Measurements from ENCODE around the gene XPR1. TPM values are rescaled to one million over a fixed set of nuclear protein-coding genes. Genes with fewer than 3 reads are reported as not detected.
A peak's percentile ranks its signal among the peaks of the same experiment; 100 is the strongest.

Gene XPR1
- total and polyA plus RNA-seq, 2 donors (not counting 3 experiments of a cell fraction or from before 2014, with no cell fraction given) = 23.9 to 26.7 TPM

DNA sequence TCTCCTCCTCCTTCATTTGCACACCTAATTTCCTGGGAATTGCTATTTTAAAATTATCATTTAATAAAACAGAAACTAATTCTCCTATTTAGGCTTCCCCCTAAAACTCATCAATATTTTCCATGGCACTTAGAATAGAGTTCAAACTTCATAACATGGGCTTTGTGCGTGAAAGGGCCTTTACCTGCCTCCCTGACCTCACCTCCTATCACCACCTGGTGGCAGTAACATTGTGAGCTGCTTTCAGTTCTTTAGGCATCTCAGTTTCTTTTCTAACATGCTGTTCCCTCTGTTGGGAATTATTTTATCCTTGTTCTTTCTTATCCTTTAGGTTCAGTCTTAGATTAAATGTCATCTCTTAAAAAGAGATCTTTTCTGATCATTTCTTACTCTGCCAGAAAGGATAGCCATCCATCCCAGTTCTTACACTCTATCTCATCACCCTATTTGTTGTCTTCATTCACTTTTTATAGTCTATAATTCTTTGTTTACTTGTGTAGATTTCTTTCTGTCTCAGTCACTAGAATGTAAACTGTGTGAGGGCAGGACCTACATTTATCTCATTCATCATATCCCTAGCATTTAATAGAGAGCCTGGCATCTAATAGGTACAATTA is 147.1 kb downstream of the XPR1 start:
- H3K4me1 ChIP-seq (ENCODE audit: control insufficient read depth, extremely low read depth, insufficient read depth, low read length) = peaks cover under 1% of the 10 kb centered on the region
- H3K79me2 ChIP-seq (ENCODE audit: control insufficient read depth, insufficient read depth, low read length) = no peaks in the 10 kb centered on the region
- intact Hi-C loops (cut with micrococcal nuclease) (loop anchor here (5.0 kb wide), 1 partner anchor 83 kb away; no protein-coding TSS in a partner anchor), dilution Hi-C loops (cut with MboI; ENCODE audit: extremely low pct_ligation_motif_present, low sequenced_read_pairs) (no loop called here)
- no peaks in the 10 kb centered on the region for H3K9me1 ChIP-seq (replicated peaks; ENCODE audit: control insufficient read depth, extremely low read depth, insufficient read depth, low read length)
- H3K4me2 ChIP-seq (ENCODE audit: insufficient read depth, low read length) = no peak overlapping the region
- TF ChIP-seq, protein P1, sequence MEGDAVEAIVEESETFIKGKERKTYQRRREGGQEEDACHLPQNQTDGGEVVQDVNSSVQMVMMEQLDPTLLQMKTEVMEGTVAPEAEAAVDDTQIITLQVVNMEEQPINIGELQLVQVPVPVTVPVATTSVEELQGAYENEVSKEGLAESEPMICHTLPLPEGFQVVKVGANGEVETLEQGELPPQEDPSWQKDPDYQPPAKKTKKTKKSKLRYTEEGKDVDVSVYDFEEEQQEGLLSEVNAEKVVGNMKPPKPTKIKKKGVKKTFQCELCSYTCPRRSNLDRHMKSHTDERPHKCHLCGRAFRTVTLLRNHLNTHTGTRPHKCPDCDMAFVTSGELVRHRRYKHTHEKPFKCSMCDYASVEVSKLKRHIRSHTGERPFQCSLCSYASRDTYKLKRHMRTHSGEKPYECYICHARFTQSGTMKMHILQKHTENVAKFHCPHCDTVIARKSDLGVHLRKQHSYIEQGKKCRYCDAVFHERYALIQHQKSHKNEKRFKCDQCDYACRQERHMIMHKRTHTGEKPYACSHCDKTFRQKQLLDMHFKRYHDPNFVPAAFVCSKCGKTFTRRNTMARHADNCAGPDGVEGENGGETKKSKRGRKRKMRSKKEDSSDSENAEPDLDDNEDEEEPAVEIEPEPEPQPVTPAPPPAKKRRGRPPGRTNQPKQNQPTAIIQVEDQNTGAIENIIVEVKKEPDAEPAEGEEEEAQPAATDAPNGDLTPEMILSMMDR (IDR thresholded peaks at IDR 0.05; ENCODE audit: extremely low read depth in 1 of 2, insufficient read depth in 1 of 2, low read depth in 1 of 2, low read length in 2 of 2) = peak; percentile 15
- no peak for TF ChIP-seq POLR2AphosphoS5 (IDR thresholded peaks at IDR 0.05; ENCODE audit: insufficient read depth, low read depth, low read length)
- CTCF ChIA-PET = interaction anchor here (0.7 to 2.2 kb wide), 7 partner anchors 8 to 147 kb away, joined by 3 to 9 read pairs (median 3); partner anchors contain the start of gene XPR1
- H3K36me3 ChIP-seq (ENCODE audit: control insufficient read depth in 2 of 2, extremely low read depth in 1 of 2, insufficient read depth in 2 of 2, low read length in 2 of 2) = no peaks in the 10 kb centered on the region
- no peaks in the 10 kb centered on the region for H3K9me3 ChIP-seq (replicated peaks; ENCODE audit: control insufficient read depth, insufficient read depth, low read length)
- FAIRE-seq (no peak), DNase-seq (ENCODE audit: low read depth, low spot score) (no peak)
- H3K9ac ChIP-seq (replicated peaks; ENCODE audit: extremely low read depth, insufficient read depth, low read length) = no peak overlapping the region
- H3K27ac ChIP-seq (ENCODE audit: insufficient read depth, low read depth, low read length) = no peak overlapping the region
- H3K4me3 ChIP-seq (replicated peaks in 1 of 3; ENCODE audit: insufficient read depth in 1 of 3, low read depth in 1 of 3, low read length in 3 of 3) = no peak overlapping the region
- no peaks in the 10 kb centered on the region for H4K20me1 ChIP-seq (replicated peaks; ENCODE audit: control insufficient read depth, extremely low read depth, insufficient read depth, low read length)
- POLR2A ChIA-PET = no interaction called here
- H3K27me3 ChIP-seq (ENCODE audit: control insufficient read depth in 2 of 2, insufficient read depth in 2 of 2, low read length in 2 of 2) = no peaks in the 10 kb centered on the region
- H2AFZ ChIP-seq (ENCODE audit: low read depth, low read length) = no peak overlapping the region
- no TSS peak for BruUV-seq (replicated peaks)

DNA sequence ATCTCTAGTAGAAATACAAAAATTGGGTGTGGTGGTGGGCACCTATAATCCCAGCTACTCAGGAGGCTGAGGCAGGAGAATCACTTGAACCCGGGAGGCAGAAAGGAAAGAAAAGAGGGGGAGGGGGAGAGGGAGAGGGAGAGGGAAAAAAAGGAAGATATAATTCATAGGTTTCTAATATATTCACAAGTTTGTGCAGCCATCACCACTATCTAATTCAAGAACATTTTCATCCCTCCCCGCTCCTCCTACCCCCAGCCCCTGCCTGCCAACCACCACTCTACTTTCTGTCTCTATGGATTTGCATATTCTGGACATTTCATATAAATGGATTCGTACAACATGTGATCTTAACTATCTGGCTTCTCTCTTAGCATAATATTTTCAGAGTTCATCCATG is 147.8 kb downstream of the XPR1 start:
- H3K9me3 ChIP-seq (replicated peaks; ENCODE audit: control insufficient read depth, insufficient read depth, low read length) = no peaks in the 10 kb centered on the region
- H4K20me1 ChIP-seq (replicated peaks; ENCODE audit: control insufficient read depth, extremely low read depth, insufficient read depth, low read length) = no peaks in the 10 kb centered on the region
- no peak overlapping the region for H3K4me2 ChIP-seq (ENCODE audit: insufficient read depth, low read length)
- H3K9me1 ChIP-seq (replicated peaks; ENCODE audit: control insufficient read depth, extremely low read depth, insufficient read depth, low read length) = no peaks in the 10 kb centered on the region
- no peaks in the 10 kb centered on the region for H3K4me1 ChIP-seq (ENCODE audit: control insufficient read depth, extremely low read depth, insufficient read depth, low read length)
- intact Hi-C loops (cut with micrococcal nuclease) = loop anchor here (5.0 kb wide), 1 partner anchor 83 kb away; no protein-coding TSS in a partner anchor
- H3K9ac ChIP-seq (replicated peaks; ENCODE audit: extremely low read depth, insufficient read depth, low read length) = no peak overlapping the region
- H3K36me3 ChIP-seq (ENCODE audit: control insufficient read depth in 2 of 2, extremely low read depth in 1 of 2, insufficient read depth in 2 of 2, low read length in 2 of 2) = no peaks in the 10 kb centered on the region
- no peak for TF ChIP-seq MYC (IDR thresholded peaks at IDR 0.05; ENCODE audit: low read depth, low read length)
- no peak overlapping the region for H2AFZ ChIP-seq (ENCODE audit: low read depth, low read length)
- H3K27ac ChIP-seq (ENCODE audit: insufficient read depth, low read depth, low read length) = no peak overlapping the region
- no peak for DNase-seq (ENCODE audit: low read depth, low spot score)
- no TSS peak for BruUV-seq (replicated peaks)
- POLR2A ChIA-PET = no interaction called here
- H3K79me2 ChIP-seq (ENCODE audit: control insufficient read depth, insufficient read depth, low read length) = no peaks in the 10 kb centered on the region
- H3K4me3 ChIP-seq (replicated peaks in 1 of 3; ENCODE audit: insufficient read depth in 1 of 3, low read depth in 1 of 3, low read length in 3 of 3) = no peak overlapping the region
- FAIRE-seq = no peak
- H3K27me3 ChIP-seq (ENCODE audit: control insufficient read depth in 2 of 2, insufficient read depth in 2 of 2, low read length in 2 of 2) = no peaks in the 10 kb centered on the region
- dilution Hi-C loops (cut with MboI; ENCODE audit: extremely low pct_ligation_motif_present, low sequenced_read_pairs) = no loop called here
- CTCF ChIA-PET = no interaction called here

All from endothelial cell of umbilical vein (primary cell).